HepG2 (cell line): ENCODE results near the gene SNX4.

Source experiments
- ELF1 ChIP-seq: sonication (generic); formaldehyde crosslinking; IDR thresholded peaks from 2 replicates; pipeline ENCODE4 v1.4.0; 2020; ENCODE audit warnings: missing genetic modification reagents
- ETV6 ChIP-seq: sonication (generic); formaldehyde crosslinking; conservative IDR thresholded peaks from 2 replicates; pipeline ENCODE4 v1.4.0; 2020; ENCODE audit warnings: missing genetic modification reagents
- PHF20 ChIP-seq: sonication (generic); formaldehyde crosslinking; IDR thresholded peaks from 2 replicates; pipeline ENCODE4 v1.5.0; 2020; ENCODE audit warnings: mild to moderate bottlenecking, missing genetic modification reagents
- TF ChIP-seq, protein P1 (sequence below): sonication (generic); formaldehyde crosslinking; IDR thresholded peaks from 2 replicates; pipeline ENCODE4 v1.9.0; 2021; ENCODE audit warnings: missing genetic modification reagents, borderline replicate concordance

DNA sequence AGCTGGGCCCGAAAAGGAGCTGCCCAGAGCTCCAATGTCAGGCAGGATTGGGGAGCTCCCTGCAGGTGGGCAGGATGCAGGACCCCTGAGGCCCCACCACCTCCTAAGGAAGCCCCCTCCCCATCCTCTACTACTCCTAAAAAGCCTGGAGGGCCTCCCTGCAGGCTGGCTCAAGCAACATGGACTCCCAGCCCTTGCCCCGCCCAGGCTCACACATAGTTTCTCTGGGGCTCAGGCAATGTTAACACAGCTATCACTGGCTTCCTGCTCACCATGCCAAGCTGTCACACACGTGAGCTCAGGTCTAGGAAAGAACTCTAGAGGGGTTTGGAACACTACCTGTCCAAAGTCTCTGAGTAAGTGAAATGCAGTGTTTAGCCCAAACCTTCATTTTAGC is 79.4 kb downstream of the SNX4 start:
- TF ChIP-seq ETV6 (CRISPR knock-in tag) (no peak), ELF1 (CRISPR knock-in tag) (no peak), PHF20 (CRISPR knock-in tag) (no peak)
- TF ChIP-seq, protein P1, sequence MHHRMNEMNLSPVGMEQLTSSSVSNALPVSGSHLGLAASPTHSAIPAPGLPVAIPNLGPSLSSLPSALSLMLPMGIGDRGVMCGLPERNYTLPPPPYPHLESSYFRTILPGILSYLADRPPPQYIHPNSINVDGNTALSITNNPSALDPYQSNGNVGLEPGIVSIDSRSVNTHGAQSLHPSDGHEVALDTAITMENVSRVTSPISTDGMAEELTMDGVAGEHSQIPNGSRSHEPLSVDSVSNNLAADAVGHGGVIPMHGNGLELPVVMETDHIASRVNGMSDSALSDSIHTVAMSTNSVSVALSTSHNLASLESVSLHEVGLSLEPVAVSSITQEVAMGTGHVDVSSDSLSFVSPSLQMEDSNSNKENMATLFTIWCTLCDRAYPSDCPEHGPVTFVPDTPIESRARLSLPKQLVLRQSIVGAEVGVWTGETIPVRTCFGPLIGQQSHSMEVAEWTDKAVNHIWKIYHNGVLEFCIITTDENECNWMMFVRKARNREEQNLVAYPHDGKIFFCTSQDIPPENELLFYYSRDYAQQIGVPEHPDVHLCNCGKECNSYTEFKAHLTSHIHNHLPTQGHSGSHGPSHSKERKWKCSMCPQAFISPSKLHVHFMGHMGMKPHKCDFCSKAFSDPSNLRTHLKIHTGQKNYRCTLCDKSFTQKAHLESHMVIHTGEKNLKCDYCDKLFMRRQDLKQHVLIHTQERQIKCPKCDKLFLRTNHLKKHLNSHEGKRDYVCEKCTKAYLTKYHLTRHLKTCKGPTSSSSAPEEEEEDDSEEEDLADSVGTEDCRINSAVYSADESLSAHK (CRISPR knock-in tag): no peak
